Astrocyte (in vitro differentiated cells and primary cell): ENCODE results near the gene ING2.

Source experiments
- EZH2 ChIP-seq: IDR thresholded peaks from 2 replicates; pipeline ENCODE4 v1.6.1; 2012; ENCODE audit warnings: mild to moderate bottlenecking, low read length, inconsistent platforms; ENCODE audit not compliant: insufficient read depth
- TF ChIP-seq, protein P1 (sequence below): IDR thresholded peaks from 2 replicates; pipeline ENCODE4 v1.5.1; 2011; ENCODE audit warnings: low read depth, mild to moderate bottlenecking, inconsistent platforms, low read length, moderate library complexity; ENCODE audit not compliant: insufficient read depth

DNA sequence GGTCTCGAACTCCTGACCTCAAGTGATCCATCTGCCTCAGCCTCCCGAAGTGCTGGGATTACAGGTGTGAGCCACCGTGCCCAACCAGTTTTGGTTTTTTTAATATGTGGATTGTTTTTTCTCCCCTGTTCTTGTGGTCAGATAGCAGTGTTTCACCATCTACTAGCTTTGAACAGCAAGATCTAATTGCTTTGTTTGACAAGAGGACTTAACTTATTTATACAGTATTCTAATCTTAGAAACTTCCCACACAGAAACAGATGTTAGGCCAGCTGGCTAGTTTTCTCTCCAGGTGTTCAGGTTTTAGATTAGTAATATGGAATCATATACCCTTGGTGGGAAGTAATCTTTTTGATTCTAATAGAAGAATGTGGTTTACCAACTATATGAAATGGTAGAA is 12.9 kb downstream of the ING2 start:
- TF ChIP-seq, protein P1, sequence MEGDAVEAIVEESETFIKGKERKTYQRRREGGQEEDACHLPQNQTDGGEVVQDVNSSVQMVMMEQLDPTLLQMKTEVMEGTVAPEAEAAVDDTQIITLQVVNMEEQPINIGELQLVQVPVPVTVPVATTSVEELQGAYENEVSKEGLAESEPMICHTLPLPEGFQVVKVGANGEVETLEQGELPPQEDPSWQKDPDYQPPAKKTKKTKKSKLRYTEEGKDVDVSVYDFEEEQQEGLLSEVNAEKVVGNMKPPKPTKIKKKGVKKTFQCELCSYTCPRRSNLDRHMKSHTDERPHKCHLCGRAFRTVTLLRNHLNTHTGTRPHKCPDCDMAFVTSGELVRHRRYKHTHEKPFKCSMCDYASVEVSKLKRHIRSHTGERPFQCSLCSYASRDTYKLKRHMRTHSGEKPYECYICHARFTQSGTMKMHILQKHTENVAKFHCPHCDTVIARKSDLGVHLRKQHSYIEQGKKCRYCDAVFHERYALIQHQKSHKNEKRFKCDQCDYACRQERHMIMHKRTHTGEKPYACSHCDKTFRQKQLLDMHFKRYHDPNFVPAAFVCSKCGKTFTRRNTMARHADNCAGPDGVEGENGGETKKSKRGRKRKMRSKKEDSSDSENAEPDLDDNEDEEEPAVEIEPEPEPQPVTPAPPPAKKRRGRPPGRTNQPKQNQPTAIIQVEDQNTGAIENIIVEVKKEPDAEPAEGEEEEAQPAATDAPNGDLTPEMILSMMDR, result no peak
- TF ChIP-seq EZH2, result no peak
